Lower leg skin (tissue), 3 donors: ENCODE data around the gene NUP93.

Source experiments
- POLR2A ChIP-seq, 2 donors: fragments of 450-650 bp; IDR thresholded peaks; one replicate each; pipeline ENCODE4 v1.6.1; 2016 to 2017; ENCODE audit warnings: antibody characterized with exemption in 2 of 2, mild to moderate bottlenecking in 1 of 2, moderate library complexity in 1 of 2
- TF ChIP-seq, protein P1 (sequence below), 3 donors: fragments of 450-650 bp; IDR thresholded peaks; one replicate each; pipeline ENCODE4 v1.5.1; 2016; ENCODE audit warnings: antibody characterized with exemption in 3 of 3, mild to moderate bottlenecking in 3 of 3, moderate library complexity in 2 of 3

GRCh38 chr16:56749672-56750491 is 20.0 kb downstream of the NUP93 start:
- TF ChIP-seq, protein P1, sequence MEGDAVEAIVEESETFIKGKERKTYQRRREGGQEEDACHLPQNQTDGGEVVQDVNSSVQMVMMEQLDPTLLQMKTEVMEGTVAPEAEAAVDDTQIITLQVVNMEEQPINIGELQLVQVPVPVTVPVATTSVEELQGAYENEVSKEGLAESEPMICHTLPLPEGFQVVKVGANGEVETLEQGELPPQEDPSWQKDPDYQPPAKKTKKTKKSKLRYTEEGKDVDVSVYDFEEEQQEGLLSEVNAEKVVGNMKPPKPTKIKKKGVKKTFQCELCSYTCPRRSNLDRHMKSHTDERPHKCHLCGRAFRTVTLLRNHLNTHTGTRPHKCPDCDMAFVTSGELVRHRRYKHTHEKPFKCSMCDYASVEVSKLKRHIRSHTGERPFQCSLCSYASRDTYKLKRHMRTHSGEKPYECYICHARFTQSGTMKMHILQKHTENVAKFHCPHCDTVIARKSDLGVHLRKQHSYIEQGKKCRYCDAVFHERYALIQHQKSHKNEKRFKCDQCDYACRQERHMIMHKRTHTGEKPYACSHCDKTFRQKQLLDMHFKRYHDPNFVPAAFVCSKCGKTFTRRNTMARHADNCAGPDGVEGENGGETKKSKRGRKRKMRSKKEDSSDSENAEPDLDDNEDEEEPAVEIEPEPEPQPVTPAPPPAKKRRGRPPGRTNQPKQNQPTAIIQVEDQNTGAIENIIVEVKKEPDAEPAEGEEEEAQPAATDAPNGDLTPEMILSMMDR (IDR thresholded peaks at IDR 0.05) = no peak
- no peak for TF ChIP-seq POLR2A (IDR thresholded peaks at IDR 0.05)
